Nucleus accumbens (tissue), 56 donors: Measurements from ENCODE around the gene PPARG.

Source experiments
- DNase-seq, 56 donors: peaks; one replicate each; lab custom pipeline; 2025; lab: John Stamatoyannopoulos, UW

PPARG gene

DNA sequence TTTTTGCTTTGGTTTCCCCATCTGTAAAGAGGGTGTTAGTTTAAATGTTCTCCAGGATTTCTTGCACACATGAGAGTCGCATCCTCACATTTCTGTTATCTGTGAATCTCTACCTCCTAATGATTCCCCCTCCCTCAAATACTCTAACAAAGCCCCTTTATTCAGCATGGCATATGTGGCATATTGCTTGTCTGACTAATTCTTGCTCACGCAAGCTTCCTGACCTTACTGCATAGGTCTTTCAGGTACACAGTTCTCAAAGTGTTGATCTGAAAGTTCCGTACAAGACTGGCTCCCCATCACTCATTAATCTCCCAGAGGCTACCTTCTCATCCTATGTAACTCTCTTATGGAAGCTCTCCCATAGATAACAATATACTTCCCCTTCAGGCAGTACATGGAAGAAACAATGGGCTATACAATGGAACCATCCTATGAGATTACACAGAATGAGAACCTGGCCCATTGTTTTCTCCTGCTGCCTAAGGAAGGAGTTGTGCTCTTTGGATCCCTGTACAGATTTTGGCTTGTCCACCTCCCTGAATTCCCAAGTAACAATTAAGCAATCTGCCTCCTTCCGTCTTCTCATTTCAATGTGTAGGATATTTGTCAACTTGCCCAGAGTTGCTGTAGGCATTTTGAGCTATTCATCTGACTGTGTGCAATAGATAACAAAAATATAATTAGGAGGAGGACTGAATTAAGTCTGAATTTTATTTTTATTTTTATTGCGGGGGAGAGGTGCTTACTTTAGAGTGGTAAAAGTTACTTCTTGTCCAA, 51.0 kb downstream of the PPARG start:
- no peak for DNase-seq

DNA sequence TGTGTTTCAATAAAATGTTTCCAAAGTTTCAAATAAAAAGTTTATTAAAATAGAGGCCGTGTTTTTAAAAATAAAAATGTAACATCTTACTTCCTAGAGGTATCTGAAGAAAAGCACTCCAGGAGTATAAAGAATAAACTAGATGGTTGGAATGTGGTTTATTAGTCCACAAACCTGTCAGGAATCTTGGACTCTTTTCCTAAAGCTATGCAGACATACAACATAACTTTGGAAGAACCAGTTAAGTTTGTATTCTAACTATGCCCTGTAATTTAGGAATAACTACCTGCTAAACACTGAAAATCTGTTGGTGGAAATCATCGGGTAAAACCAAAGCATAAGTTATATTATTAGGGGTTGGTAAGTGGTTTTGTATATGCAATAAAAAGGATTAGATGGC, 51.6 kb downstream of the PPARG start:
- no peak for DNase-seq

GRCh38 chr3:12342151-12342550, 53.3 kb downstream of the PPARG start:
- no peak for DNase-seq

GRCh38 chr3:12343047-12343501, 54.2 kb downstream of the PPARG start:
- DNase-seq: no peak

- DNase-seq: no peak
Observed at GRCh38 chr3:12345141-12345561, 56.3 kb downstream of the PPARG start.

DNA sequence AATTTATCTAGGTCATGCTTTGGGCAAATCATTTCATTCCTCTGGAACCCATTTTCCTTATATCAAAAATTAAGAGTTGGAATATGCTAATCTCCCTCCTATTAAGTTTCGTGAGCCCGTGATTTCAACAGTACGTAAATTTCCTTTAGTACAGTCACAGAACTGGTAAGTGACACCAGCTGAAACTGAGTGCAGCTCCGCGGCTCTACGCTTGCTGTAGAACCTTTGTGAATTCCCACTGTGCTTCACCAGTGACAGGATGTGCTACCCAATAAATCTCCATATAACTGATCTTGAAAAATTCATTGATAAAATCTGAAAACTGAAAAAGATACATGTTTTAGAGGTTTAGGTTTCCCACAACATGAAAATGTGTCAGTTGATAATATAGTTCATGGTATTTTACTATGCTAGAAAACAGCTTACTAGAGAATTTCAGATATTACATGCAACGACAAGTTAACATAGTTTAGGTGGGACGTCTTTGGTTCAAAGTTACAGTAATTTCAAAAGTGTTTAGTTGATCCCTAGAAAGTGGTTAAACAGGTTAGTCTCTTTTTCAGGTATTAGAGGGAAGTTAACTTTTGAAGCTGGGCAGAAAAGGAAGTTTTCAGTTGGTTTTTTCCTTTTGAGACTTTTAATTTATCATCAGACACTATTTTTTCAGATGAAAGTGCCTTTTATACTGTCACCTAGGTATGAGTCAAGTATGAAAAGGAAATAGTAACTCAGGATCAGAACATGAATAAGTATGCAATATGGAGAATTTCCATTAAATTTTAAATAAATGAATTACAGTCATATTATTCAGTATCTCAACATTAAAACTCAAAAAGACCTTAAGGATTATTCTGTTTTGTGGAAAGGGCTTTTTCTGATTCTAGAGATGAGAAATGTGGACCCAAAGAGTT, 57.0 kb downstream of the PPARG start:
- DNase-seq: no peak

DNA sequence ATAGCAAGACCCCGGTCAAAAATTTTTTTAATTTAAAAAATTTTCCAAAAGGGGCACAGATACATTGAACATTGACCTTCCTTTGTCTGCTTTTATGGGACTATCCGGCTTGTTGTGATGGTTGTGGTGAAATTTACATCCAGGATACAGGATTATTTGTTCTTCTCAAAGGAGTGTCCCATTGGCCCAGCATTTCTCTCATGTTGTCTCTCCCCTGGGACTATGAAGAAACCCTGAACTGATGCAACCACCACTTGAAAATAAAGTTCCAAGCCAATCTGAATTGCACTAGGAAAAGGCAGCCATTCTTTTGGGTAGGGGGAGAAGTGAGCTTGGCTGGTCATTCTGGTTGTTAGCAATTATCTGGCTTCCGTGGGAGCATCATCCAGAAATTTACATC, 58.4 kb downstream of the PPARG start:
- DNase-seq: no peak

DNA sequence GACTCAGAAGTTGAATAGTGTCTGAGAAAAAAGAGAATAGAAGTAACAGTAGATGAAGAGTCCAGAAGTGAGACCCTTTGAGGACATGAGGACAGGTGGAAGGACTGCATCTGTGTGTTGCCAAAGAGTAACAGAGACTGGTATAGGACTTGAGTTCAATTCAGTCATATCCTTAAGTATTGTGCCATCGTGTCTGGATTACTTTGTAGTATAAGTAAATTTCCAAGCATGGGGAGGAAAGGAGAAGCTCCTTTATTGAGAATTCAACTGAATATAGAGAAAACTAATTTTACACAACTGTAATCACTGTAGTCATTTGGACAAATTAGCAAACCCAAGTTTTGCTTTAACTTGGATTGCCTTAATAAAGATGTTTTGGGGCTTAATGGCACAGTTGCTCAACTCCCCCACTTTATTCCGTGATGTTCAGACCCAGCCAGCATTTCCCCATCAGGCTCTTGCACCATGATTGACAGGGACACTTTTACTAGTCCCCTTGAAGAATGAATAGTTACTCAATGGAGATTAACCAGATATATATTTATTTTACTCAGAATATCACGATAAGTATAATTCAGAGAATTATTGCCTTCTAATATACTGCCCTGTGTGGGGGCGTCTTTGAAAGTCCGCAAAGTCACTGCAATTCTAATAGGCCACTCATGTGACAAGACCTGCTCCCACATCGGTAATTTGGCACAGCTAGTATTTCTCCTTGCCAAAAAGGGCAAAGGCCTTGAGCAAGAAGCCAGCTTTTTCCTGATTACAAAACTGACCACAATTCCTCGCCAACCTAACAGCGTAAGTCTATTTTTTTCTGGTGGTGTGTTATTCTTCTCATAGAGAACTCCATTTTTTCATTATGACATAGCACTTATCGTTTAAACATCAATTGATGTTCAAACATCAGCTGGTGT, 61.3 kb downstream of the PPARG start:
- DNase-seq: no peak

- DNase-seq: no peak
Observed at GRCh38 chr3:12351145-12351544, 62.3 kb downstream of the PPARG start.

- DNase-seq: no peak
Observed at GRCh38 chr3:12352253-12352652, 63.4 kb downstream of the PPARG start.

- DNase-seq: no peak
Observed at GRCh38 chr3:12352755-12353154, 63.9 kb downstream of the PPARG start.

- DNase-seq: no peak
Observed at GRCh38 chr3:12353796-12354525, 65.1 kb downstream of the PPARG start.

DNA sequence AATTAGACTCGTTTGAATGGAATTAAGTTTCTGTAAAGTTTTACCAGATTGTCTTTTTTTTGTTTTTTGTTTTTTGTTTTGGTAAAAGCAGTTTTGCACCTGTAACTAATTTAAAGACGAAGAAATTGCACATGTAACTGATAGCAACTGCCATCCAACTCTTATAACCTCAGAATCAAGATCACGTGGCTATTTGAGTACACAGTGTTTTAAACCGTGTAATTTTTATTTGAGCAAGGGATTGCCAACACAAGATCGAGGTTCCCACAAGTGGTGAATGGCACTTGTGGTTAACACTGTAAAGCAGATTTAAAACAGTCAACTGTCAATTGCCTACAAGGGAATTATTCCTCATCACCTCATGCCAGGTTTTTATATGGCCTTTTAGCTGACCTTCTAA, 67.3 kb downstream of the PPARG start:
- DNase-seq: no peak

GRCh38 chr3:12356996-12357395, 68.1 kb downstream of the PPARG start:
- no peak for DNase-seq

GRCh38 chr3:12357456-12357855, 68.6 kb downstream of the PPARG start:
- no peak for DNase-seq

- no peak for DNase-seq
Observed at GRCh38 chr3:12363397-12364195, 74.7 kb downstream of the PPARG start.

DNA sequence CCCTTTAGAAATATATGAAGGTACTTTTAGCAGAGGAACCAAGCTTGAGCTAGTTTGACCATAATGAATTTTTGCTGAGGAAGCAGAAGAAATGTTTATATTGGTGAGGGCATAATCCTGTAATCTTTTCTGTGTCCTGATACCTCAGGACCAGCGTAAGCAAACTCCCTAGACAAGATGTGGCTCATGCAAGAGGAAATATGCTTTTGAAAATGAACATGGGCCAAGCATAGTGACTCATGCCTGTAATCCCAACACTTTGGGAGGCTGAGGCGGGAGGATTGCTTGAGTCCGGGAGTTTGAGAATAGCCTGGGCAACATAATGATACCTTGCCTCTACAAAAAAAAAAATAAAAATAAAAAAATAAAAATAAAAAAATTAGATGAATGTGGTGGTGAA, 78.5 kb downstream of the PPARG start:
- DNase-seq: no peak

DNA sequence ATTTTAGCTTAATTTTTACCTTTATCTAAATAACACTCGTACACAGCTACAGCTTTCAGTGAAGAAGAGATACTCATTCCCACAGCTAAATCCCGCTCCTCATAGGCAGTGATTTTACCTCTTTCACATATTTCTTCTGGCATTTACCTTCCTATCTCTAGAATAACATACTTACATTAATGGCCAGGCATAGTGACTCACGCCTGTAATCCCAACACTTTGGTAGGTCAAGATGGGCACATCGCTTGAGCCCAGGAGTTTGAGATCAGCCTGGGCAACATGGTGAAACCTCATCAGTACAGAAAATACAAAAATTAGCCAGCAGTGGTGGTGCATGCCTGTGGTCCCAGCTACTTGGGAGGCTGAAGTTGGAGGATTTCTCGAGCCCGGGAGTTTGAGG, 80.2 kb downstream of the PPARG start:
- no peak for DNase-seq

- DNase-seq: no peak
Observed at GRCh38 chr3:12369598-12369997, 80.7 kb downstream of the PPARG start.
